Kidney epithelial cell (primary cell): ENCODE results near the gene ENOX2. TPM values are rescaled to one million over a fixed set of nuclear protein-coding genes. Genes with fewer than 3 reads are reported as not detected.
"Not testable (repeated sequence)": the region's sequence is repeated elsewhere in the genome, so short reads cannot be mapped to it uniquely, and the experiment has no call there.

ENCODE experiments used
- DNase-seq: peaks from one replicate; pipeline ENCODE4 v3.0.0-alpha.2; 2010; ENCODE audit warnings: low read depth
- H3K27me3 ChIP-seq: 2 replicates; pipeline ENCODE4 v1.6.0; 2011; ENCODE audit warnings: low read length; ENCODE audit not compliant: control insufficient read depth, insufficient read depth
- H3K36me3 ChIP-seq: 2 replicates; pipeline ENCODE4 v1.5.1; 2011; ENCODE audit warnings: low read length; ENCODE audit not compliant: control insufficient read depth, insufficient read depth
- H3K4me3 ChIP-seq: 2 replicates; pipeline ENCODE4 v1.5.1; 2011; ENCODE audit warnings: low read depth, mild to moderate bottlenecking, control low read depth, low read length
- total RNA-seq: library from RNA; depleted of rRNA; stranded (reverse); fragments of >200 nt; gene quantifications from 2 replicates; pipeline ENCODE4 v1.2.3, GENCODE V29; 2015
- TF ChIP-seq, protein P1 (sequence below): IDR thresholded peaks from 2 replicates; pipeline ENCODE4 v1.5.1; 2011; ENCODE audit warnings: mild to moderate bottlenecking, moderate library complexity, low read length, control low read depth, inconsistent platforms; ENCODE audit not compliant: insufficient read depth, poor library complexity, severe bottlenecking

ENOX2 gene
- total RNA-seq, 1 donor from 2014 or later: 15.1 TPM

GRCh38 chrX:130828641-130829040 lies 74.4 kb downstream of the ENOX2 start:
- no peaks in the 10 kb centered on the region for H3K36me3 ChIP-seq
- TF ChIP-seq, protein P1, sequence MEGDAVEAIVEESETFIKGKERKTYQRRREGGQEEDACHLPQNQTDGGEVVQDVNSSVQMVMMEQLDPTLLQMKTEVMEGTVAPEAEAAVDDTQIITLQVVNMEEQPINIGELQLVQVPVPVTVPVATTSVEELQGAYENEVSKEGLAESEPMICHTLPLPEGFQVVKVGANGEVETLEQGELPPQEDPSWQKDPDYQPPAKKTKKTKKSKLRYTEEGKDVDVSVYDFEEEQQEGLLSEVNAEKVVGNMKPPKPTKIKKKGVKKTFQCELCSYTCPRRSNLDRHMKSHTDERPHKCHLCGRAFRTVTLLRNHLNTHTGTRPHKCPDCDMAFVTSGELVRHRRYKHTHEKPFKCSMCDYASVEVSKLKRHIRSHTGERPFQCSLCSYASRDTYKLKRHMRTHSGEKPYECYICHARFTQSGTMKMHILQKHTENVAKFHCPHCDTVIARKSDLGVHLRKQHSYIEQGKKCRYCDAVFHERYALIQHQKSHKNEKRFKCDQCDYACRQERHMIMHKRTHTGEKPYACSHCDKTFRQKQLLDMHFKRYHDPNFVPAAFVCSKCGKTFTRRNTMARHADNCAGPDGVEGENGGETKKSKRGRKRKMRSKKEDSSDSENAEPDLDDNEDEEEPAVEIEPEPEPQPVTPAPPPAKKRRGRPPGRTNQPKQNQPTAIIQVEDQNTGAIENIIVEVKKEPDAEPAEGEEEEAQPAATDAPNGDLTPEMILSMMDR: no peak
- H3K27me3 ChIP-seq: no peaks in the 10 kb centered on the region
- H3K4me3 ChIP-seq: no peak overlapping the region
- no peak for DNase-seq

DNA sequence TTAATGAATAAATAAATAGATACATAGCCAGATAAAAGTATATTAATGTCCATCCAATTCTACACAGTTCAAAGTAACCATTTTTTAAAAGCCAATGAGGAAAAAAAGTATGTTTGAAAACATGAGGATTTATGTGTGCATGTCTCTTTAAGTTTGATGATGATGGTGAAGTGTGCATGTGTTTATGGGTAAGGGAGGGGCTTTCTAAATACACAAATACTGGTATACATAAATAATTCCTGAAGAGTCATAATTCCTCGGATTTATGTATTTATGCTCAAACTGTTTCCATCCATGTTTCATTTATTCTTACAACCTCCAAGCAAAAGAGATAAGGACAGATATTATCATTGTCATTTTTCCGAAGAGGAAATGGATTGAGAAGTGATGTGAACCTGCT lies 75.4 kb downstream of the ENOX2 start:
- Histone ChIP-seq H3K4me3 (no peak overlapping the region), H3K36me3 (no peaks in the 10 kb centered on the region), H3K27me3 (no peaks in the 10 kb centered on the region)
- TF ChIP-seq, protein P1: no peak
- no peak for DNase-seq

DNA sequence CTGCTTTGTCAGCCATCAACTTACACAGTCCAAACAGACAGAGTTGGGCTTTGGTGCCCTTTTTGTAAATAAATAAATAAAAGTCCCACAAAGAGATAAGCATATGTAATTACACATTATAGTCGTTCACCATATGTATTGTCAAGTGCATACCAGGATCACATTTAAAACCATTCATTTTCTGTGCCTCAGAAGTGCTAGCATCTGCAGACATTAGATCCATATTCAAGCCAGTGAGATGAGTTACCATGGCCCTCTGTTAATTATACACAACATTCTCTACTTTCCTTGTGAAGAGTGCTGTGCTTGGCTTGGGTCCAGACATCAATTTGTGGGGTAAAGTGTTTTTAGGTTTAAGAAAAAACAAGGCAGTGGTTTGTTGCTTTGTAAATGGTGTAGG lies 76.8 kb downstream of the ENOX2 start:
- Histone ChIP-seq H3K27me3 (no peaks in the 10 kb centered on the region), H3K36me3 (no peaks in the 10 kb centered on the region), H3K4me3 (no peak overlapping the region)
- TF ChIP-seq, protein P1: no peak
- DNase-seq: no peak

DNA sequence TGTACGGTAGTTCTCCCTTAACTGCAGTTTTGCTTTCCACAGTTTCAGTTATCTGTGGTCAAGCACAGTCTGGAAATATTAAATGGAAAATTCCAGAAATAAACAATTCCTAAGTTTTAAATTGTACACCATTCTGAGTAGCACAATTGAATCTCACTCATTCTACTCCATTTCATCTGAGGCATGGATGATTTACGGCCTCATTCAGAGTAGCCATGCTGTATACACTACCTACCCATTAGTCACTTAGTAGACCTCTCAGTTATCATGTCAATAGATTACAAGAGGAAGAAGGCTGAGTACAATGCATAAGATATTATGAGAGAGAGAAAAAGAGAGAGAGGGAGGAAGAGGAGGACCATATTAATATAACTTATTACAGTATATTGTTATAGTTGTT lies 77.5 kb downstream of the ENOX2 start:
- Histone ChIP-seq H3K36me3 (no peaks in the 10 kb centered on the region), H3K27me3 (no peaks in the 10 kb centered on the region), H3K4me3 (no peak overlapping the region)
- no peak for DNase-seq
- TF ChIP-seq, protein P1: no peak

- H3K36me3 ChIP-seq, H3K4me3 ChIP-seq, H3K27me3 ChIP-seq, DNase-seq: not testable (repeated sequence)
Measured at GRCh38 chrX:130819367-130819766, 83.6 kb downstream of the ENOX2 start.

- H3K27me3 ChIP-seq, H3K36me3 ChIP-seq, H3K4me3 ChIP-seq, DNase-seq: not testable (repeated sequence)
Measured at GRCh38 chrX:130813932-130814331, 89.1 kb downstream of the ENOX2 start.

GRCh38 chrX:130810561-130810960 lies 92.4 kb downstream of the ENOX2 start:
- H3K36me3 ChIP-seq: no peaks in the 10 kb centered on the region
- no peak overlapping the region for H3K4me3 ChIP-seq
- TF ChIP-seq, protein P1: no peak
- H3K27me3 ChIP-seq: no peaks in the 10 kb centered on the region
- no peak for DNase-seq
